VCaP (cell line): Measurements from ENCODE around the gene ZNF711.

ENCODE experiments used
- H3K27ac ChIP-seq: fragments of 450-650 bp; 2 replicates; pipeline ENCODE4 v1.5.1; 2017
- TF ChIP-seq, protein P1 (sequence below): fragments of 450-650 bp; conservative IDR thresholded peaks from 2 replicates; pipeline ENCODE4 v1.5.1; 2017; ENCODE audit warnings: mild to moderate bottlenecking, moderate library complexity

ZNF711 gene

GRCh38 chrX:85243761-85244449, at the start of gene ZNF711, which contains the start of gene SATL1:
Gene ZNF711, plus strand, starts transcription at chrX:85243991. Its CDS starts 3,582 bp downstream, at chrX:85247573.
Gene SATL1, minus strand, starts transcription at chrX:85243779. Its CDS starts 134,811 bp downstream, at chrX:85108968.
- TF ChIP-seq, protein P1, sequence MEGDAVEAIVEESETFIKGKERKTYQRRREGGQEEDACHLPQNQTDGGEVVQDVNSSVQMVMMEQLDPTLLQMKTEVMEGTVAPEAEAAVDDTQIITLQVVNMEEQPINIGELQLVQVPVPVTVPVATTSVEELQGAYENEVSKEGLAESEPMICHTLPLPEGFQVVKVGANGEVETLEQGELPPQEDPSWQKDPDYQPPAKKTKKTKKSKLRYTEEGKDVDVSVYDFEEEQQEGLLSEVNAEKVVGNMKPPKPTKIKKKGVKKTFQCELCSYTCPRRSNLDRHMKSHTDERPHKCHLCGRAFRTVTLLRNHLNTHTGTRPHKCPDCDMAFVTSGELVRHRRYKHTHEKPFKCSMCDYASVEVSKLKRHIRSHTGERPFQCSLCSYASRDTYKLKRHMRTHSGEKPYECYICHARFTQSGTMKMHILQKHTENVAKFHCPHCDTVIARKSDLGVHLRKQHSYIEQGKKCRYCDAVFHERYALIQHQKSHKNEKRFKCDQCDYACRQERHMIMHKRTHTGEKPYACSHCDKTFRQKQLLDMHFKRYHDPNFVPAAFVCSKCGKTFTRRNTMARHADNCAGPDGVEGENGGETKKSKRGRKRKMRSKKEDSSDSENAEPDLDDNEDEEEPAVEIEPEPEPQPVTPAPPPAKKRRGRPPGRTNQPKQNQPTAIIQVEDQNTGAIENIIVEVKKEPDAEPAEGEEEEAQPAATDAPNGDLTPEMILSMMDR: no peak
- H3K27ac ChIP-seq: no peak within 1 kb of the TSS

GRCh38 chrX:85196319-85196718, 47.5 kb upstream of the ZNF711 start:
- no peak overlapping the region for H3K27ac ChIP-seq
- TF ChIP-seq, protein P1: no peak

GRCh38 chrX:85203461-85203970, 40.3 kb upstream of the ZNF711 start:
- H3K27ac ChIP-seq: no peak overlapping the region
- TF ChIP-seq, protein P1: no peak

DNA sequence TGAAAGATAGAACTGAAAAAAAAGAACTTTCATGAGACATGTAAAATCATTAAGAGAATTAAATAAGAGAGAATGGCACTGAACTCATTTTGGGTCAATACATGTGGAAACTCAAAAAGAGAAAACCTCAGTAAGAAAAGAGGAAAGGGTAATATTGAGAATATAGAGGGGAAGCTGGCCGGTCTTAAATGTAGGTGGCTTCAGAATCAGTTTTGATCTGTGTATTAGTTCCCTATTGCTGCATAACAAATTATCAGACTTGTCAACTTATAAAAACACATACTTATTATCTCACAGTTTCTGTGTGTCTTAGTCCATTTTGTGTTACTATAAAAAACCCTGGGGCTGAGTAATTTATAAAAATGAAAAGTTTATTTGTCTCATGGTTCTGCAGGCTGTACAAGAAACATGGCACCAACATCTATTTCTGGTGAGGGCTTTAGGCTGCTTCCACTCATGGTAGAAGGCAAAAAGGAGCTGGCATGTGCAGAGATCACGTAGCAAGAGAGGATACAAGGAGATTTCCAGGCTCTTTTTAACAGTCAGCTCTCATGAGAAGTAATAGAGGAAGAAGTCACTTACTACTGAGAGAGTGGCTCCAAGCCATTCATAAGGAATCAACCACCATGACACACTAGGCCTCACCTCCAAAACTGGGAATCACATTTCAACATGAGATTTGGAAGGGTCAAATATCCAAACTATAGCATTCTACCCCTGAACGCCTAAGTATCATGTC, 29.8 kb upstream of the ZNF711 start:
- TF ChIP-seq, protein P1: no peak
- no peak overlapping the region for H3K27ac ChIP-seq

GRCh38 chrX:85215946-85216345, 27.8 kb upstream of the ZNF711 start:
- TF ChIP-seq, protein P1: no peak
- H3K27ac ChIP-seq: no peak overlapping the region

GRCh38 chrX:85221361-85221760, 22.4 kb upstream of the ZNF711 start:
- TF ChIP-seq, protein P1: no peak
- H3K27ac ChIP-seq: no peak overlapping the region

DNA sequence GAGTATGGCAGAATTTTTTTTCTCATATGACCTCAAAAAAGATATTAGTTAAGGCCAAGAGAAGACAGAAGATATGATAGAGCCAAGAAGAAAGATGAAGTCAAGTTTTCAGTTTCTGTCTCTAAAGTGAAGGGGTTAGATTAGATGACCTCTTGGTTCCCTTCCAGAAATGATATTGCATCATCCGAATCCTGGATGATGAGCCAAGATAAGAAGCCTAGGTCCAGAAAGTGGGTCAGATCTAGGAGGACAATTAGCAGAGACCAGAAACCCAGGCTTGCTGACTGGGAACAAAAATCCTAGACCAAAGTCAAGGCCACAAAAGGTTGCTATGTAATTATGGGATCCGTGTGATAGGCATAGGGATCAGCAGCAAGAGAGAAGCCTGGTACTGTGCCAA, 20.4 kb upstream of the ZNF711 start:
- no peak overlapping the region for H3K27ac ChIP-seq
- TF ChIP-seq, protein P1: no peak
